DMS79 (cell line): ENCODE measurements around the gene FMO5.
"Not testable (repeated sequence)": the region's sequence is repeated elsewhere in the genome, so short reads cannot be mapped to it uniquely, and the experiment has no call there.

ENCODE experiments used
- DNase-seq: peaks from one replicate; lab custom pipeline; 2025; lab: John Stamatoyannopoulos, UW

FMO5 gene

DNA sequence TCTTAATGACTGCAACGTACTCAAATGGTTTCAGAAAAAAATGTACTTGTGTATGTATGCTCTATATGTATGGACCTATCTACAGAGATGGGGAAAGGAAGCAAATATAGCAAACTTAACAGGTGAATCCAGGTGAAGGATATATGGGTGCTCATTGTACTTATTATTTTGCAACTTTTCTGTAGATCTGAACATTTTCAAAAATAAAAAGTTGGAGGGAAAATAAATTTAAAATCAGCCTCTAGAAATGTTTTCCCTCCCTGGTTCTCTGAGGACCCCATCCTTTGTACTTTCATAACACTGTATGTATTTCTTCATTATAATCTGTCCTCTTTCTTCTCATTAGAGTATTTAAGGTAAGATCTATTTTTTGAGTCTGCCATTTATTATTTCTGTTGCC, 17.9 kb downstream of the FMO5 start:
- DNase-seq = no peak

DNA sequence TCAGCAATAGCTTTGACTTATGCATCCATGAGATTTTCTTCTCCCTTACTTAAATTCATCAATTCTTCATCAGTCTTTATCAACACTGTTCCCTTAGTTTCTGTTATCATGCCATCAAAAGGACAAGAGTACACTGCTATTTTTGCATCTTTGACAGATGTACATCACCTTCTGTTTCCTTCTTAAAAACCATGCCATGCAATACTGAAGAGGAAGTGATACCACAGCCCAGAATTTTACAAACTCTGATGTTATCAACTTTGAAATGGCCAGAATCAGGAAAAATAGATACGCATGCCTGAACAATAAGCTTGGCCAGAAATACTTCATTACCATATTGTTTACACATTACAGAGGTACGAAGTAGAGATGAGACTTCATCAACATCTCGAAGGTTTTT, 21.1 kb downstream of the FMO5 start:
- no peak for DNase-seq

DNA sequence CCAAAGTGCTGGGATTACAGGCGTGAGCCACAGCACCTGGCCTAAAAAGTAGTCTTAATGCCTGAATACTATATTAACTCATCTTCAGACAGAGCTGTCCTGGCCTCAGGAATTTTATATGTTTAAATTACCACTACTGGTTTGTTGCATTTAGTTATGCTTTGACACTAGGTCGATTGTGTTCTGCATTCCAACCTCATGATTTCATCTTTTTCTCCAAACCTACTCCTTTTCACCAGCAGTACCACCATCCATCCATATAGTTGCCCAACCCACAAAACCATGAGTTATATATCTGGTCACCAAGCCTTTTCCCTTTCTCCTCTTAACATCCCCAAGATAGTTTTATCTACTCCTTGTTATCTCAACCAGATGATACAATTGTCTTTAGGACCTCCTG, 22.6 kb downstream of the FMO5 start:
- no peak for DNase-seq

DNA sequence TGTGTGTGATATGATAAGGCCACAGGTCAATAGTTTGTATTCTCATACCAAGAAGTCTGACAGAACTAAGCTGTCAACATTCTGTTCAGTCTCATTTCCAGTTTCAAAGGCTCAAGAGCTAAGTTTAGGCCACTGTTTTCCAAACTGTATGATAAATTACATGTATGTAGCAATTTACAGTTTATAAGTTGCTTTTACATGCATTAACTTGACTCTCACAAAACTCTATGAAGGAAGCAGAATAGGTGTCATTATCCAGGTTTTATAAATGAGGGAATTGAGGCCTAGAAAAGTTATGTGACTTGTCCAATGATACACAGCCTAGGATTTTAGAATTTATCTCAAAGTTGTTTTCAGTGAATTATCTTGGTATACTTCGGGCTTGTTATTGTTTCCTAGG, 23.4 kb downstream of the FMO5 start:
- no peak for DNase-seq

DNA sequence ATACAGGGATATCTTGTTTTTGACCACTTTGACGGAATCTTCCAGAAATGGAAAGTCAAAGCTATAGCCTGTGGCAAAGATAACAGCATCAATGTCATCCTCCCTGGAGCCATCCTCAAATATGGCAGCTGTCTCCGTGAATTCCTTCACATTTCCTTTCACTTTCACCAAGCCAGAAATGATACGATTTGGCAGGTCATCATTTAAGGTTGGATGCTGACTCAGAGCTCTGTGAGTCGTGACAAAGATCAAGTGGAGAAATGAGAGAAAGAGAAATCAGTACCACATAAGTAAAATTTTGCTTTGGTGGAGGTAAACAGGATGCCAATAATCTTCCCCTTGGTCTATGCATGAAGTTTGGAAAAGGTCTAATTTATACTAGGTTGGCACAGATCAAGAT, 23.9 kb downstream of the FMO5 start:
- DNase-seq = no peak

DNA sequence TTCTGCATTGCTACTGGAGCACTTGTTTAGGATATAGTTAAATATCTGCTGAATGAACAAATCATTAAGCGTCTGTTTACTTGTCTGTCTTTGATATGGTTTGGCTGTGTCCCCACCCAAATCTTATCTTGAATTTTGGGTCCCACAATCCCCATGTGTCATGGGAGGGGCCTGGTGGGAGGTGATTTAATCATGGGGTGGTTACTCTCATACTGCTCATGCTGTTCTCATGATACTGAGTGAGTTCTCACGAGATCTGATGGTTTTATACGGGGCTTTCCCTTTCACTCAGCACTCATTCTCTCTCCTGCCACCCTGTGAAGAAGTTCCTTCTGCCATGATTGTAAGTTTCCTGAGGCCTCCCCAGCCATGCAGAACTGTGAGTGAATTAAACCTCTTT, 27.8 kb downstream of the FMO5 start:
- DNase-seq = not testable (repeated sequence)

DNA sequence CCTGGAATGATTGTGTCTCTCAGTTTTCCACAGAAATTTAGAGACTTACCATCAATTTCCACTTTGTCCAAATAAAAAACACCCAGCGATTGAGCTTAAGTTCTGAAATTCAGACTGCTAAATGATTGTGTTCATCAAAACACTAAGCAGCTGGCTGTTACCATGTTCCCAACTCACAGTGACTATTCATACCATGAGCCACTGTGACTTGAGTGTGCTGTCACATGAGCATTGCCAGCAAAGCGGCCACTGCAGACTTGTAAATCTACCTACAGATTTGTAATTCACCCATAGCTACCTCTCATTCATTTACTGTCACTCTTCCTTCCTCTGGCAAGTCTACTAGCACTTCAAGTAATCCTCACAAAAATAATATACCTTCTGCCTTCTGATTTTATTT, 35.6 kb downstream of the FMO5 start:
- DNase-seq = no peak

DNA sequence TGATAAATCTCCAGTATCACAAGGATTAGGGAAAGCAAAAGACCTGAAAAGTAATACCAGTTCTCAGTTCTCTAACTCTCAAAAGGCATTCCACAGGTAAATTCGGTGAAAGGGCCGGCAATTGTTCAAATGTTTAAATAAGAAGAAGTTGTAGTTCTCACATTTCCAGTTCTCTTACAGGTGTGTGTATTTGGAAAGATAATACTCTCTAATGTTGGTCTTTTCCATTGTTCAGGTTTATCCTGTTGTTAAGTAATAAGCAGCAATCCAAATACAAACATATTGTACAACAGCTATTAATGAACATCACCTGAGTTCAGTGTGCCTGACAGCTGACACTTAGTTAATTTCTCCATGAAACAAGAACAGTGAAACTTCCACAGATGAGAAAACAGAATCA, 39.7 kb downstream of the FMO5 start:
- no peak for DNase-seq

DNA sequence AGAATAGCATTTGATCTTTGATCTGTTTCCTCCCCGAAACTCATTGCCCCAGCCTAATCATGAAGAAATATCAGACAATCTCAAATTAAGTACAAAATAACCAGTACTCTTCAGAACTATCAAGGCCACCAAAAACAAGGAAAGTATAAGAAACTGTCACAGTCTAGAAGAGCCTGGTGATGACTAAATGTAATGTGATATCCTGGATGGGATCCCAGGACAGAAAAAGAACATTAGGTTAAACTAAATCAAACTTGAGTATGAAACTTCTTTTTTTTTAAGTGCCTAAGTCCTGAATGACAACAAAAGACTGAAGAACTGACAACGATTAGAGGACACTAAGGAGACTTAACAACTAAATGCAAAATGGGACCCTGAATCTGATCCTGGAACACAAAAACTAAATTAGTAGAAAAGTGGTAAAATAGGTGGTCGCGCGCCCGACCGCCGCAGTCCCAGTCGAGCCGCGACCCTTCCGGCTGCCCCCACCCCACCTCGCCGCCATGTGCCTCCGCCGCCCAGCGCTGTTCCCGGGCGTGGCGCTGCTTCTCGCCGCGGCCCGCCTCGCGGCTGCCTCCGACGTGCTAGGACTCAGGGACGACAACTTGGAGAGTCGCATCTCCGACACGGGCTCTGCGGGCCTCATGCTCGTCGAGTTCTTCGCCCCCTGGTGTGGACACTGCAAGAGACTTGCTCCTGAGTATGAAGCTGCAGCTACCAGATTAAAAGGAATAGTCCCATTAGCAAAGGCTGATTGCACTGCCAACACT, 47.3 kb downstream of the FMO5 start:
- no peak for DNase-seq

DNA sequence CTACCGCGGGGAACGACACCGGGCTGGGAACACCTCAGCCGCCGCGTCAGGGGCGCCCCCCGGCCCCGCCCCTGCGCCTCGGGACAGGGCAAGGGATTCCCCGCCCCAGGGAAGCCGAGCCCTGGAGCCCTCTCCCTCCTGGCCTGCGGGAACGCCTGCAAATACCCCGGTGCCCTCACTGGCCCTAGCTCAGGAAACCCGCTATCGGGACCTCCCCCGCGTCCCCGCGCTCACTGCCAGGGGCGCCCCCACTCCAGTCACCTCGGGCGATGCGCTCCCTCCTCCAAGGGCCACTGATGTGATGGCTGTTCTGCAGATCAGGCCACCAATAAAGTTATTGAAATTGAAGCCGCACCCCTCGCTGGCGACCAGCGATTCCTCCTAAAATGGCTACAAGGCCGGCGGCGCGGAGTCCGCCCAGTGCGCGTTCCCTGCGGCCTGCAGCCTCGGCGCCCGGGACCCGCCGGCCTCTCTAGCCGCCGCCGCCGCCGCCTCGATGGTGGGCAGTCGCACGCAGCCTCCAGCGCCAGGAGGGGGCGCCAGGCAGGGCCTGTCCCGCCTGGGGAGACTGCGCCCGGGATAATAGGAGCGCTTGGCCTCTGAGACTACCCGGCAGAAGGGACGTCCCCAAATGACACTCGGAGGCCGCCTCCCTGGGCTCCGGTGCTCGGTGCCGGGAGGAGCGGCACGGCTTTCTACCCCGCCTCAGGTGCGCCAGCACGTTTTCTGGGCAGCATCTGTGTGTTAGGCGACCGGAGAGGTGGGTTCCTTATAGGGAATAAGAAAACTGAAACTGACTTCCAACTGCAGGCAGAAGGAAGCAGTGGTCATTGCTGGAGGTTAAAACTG, 52.7 kb downstream of the FMO5 start, which contains the start of gene PRKAB2:
TSS of gene PRKAB2 (minus strand) at position 303 of the 849 bp plus-strand sequence. CDS start 326 bp downstream, outside the sequence.
- peak; percentile 90 for DNase-seq

DNA sequence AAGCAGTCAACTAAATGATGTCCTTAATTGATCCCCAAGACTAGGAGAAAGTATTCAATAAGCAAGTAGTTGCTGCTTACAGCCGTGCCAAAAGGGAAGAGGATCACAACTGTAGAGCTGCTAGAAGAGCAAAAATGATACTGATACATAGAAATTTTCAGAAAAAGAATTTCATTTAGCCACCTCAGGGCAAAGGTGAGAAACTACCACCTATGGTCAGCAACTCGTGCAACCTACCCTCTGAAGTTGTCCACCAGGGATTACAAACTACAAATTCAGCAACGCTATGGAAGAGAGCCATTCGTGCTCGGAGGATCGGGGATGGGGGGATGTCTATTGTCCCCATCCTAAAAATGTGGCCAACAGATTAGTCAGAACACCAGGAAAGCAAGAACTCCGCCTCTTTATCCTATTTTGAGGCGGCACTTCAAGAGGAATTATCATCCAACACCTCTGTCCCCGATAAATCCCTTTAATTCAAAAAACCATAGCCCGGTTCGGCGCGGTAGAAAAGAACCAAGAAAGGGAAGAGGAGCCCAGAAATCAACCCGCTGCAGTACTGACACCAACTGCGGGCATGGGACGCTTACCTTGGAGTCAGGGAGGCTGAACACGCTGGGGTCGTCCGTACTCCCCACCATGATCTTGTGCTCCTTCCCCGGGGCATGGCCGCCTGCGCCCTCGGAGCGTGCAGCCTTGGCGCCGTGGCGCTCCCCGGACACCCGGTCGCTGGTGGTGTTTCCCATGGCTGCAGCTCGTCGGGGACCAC, 53.6 kb downstream of the FMO5 start:
- no peak for DNase-seq

DNA sequence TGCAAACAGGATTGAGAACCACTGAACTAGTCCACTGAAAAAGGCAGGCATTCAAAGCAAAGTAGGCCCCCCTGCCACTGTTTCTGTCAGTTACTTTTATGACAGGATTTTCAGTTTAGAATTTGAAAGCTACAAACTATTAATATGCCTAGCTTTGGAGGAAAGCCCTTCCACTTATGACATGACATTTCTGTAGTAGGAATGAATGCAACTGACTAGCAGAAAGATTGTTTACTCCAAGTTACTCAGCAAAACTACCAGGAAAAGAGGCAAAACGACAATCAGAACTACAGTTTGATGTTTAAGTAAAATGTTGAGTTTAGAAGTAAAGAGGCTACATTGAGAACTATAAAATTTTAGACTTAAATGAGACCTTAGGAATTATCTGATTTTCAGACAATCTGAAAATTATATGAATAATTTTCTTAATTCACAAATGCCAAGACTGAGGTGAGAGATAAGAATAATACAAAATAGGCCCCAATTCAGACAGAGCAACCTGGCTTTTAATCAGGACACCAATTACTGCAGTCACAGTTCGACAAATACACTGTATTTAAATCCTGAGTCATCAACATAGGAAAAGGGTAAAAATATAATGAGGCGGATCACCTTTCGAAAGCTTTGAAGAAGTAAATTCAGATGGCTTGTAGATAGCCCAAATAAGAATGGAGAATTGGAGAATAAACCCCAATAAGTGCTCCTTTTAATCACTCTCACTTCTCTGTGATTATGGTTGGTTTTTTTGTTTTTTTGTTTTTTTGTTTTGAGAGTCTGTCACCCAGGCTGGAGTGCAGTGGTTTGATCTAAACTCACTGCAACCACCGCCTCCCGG, 55.1 kb downstream of the FMO5 start:
- DNase-seq = no peak

DNA sequence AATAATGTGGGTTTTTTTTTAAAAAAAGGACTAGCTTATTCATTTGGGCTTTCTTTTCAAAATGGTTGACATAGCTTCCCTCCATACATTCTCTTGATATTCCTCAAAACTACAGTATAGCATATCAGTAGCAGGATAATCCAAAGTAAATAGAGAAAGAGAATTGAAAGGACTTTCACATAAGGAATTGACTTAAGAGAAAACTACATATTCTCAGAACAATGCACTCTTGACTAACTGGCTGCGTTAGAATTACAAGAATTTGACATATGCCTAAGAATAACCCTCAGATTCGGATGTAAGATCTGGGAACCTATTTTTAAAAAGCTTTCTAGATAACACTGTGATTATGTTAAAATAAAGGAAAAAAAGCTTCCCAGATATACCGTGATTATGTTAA, 56.0 kb downstream of the FMO5 start:
- DNase-seq = no peak

DNA sequence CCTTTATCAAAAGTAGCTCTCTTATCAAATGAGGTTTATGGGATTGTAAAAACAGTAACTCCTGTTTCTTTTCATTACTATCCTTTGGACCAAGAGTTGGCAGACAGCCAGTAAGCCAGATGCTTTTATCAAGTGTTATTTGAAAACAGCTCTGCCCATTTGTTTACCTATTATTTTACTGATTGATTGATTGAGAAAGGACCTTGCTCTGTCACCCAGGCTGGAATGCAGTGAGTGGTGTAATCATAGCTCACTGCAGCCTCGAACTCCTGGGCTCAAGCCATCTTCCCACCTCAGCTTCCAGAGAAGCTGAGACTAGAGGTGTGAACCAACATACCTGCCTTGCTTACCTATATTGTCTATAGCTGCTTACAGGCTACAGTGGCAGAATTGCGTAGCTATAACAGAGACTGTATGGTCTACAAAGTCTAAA, 56.5 kb downstream of the FMO5 start:
- DNase-seq = no peak

DNA sequence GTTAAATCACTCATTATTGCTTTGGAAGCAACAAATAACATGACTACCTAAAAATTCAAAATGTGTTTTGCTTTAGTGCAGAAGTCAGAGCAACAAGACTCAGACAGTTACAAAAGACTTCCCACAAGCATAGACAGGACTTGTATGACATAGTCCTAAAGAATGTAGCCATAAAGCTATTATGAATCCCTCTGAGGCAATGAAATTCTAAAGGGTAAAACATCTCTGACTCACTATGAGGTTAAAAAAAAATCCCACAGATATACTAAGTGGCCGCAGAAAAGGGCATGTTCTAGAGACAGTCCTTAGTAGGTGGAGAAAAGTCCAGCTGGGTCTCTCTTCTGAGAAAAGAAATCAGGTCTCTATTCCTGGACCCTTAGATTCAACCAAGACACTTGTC, 57.8 kb downstream of the FMO5 start:
- no peak for DNase-seq

DNA sequence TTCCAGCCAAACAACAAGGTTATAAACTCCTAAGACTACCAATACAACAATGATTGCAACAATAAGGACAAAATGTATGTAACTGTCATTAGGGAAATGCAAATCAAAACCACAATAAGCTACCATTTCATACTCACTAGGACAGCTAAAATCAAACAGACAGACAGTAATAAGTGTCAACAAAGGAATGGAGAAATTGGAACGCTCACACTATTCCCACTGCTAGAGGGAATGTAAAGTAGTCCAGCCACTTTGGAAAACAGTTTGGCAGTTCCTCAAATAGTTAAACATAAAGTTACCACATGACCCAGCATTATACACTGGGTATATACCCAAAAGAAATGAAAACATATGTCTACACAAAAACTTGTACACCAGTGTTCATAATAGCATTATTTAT, 62.1 kb downstream of the FMO5 start:
- no peak for DNase-seq

DNA sequence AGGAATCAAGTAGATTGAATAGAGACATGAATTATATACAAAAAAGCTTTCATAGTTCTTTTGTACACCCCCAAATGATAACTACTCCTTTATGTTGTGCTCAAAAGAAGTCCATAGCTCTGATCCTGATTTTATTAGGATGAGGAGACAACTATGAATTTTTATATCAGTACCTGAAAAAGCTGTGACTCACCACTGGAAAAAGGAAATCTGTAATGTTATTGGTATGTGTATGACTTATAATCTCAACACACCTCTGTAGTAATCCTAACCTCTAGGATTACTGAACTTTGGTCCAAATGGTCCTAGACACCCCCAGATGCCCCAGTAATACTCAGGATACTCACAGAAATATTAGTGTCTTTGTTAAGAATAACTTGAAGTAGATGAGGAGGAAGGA, 63.0 kb downstream of the FMO5 start:
- DNase-seq = no peak

DNA sequence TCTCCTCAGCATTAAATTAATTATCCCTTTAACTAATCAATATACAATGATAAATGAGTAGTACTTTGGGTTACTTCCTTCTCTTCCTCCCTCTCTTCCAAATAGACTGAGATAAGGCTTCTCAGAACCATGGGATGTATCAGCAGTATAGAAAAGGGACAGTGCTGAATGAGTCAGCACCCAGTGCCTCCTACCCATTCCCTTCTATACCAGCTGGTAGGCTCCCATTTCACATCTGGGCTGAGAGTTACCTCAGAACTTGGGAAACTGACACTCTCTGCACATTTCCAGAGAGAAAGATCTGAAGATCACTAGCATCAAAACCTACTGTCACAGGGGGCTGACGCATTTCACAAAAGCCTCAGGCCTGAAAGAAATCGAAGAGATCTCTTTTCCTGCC, 68.0 kb downstream of the FMO5 start:
- not testable (repeated sequence) for DNase-seq

DNA sequence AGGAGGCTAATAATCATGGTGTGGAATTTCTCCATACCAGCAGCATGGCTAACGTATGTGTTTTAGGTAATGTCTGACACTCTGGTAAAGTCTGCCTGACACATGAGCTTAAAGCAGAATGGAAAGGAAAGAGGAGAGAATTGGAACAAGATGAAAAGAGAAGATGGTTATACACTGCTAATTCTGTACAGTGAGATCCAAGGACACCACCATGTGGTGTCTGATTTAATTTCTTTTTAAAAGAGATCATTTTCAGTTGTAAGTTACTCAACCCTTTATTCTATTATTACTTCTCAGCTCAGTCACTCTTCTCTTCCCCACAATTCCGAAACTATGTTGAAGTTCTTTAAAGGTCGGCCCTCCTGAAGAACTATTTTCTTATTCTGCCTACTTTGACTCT, 68.5 kb downstream of the FMO5 start:
- DNase-seq = no peak

DNA sequence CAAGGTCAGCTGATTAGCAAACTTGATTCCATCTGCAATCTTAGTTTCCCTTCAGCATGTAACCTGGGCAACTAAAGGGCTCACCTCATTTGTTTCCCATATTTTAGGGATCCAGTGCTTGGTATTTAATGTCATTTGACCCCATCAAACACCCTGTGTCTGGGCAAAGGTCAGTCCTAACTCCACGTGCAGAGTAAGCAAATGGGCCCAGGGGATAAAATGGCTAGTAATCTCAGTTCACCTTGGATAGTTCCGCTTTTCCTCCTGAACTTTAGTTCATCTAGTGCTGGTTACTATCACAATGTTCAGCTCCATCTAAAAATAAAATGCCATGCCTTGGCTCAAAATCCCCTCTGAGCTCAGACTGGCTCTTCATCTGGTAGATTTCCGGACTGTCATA, 72.4 kb downstream of the FMO5 start:
- no peak for DNase-seq

DNA sequence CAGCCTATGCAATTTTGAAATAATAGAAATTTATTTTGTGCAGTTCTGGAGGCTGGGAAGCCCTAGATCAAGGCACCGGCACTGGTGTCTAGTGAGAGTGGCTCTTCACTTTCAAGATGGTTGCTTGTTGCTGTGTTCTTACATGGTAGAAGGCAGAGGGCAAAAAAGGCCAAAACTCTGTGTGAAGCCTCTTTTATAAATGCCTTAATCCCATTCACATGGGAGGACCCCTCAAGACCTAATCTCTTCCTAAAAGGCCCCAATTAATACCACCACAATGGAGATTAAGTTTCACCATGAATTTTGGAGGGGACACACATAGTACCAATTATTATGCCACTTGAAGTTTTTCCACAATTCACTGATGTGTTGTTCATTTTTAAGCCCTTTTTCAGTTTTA, 73.9 kb downstream of the FMO5 start:
- no peak for DNase-seq

DNA sequence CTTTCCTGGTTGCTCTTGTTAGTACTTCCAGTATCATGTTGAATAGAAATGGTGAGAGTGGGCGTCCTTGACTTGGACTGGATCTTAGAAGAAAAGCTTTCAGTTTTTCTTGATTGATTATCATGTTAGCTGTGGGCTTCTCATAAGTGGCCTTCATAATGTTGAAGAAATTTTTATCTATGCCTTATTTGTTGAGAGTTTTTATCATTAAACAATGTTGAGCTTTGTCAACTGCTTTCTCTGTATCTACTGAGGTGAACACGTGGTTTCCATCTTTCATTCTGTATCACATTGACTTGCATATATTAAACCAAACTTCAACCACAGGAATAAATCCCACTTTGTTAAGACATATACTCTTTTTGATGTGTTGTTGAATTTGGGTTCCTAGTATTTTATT, 82.3 kb downstream of the FMO5 start:
- DNase-seq = no peak
